HEK293T (cell line): ENCODE measurements around the gene BOD1.

Experiments used
- CTCF ChIA-PET: fragments of 350-600 bp; formaldehyde crosslinking; extraction: SDS; loops from one replicate; lab custom pipeline; 2021; ENCODE audit warnings: antibody characterized with exemption, inconsistent platforms; lab: Yijun Ruan, JAX
- POLR2A ChIA-PET: fragments of 350-600 bp; formaldehyde crosslinking; extraction: SDS; loops from one replicate; lab custom pipeline; 2020; ENCODE audit warnings: antibody characterized with exemption, inconsistent platforms; lab: Yijun Ruan, JAX
- DNase-seq: peaks from one replicate; pipeline ENCODE4 v3.0.0; 2012; ENCODE audit warnings: mixed read lengths; ENCODE audit errors: extremely low spot score
- ARNT ChIP-seq: fragments of 450-650 bp; IDR thresholded peaks from 2 replicates; pipeline ENCODE4 v1.6.1; 2017; ENCODE audit warnings: mild to moderate bottlenecking
- BHLHE40 ChIP-seq: fragments of 450-650 bp; IDR thresholded peaks from 2 replicates; pipeline ENCODE4 v1.6.1; 2016; ENCODE audit warnings: mild to moderate bottlenecking, moderate library complexity, borderline replicate concordance
- CTBP1 ChIP-seq: fragments of 450-650 bp; IDR thresholded peaks from 2 replicates; pipeline ENCODE4 v1.6.1; 2016; ENCODE audit warnings: borderline replicate concordance
- ELF4 ChIP-seq: fragments of 450-650 bp; IDR thresholded peaks from 2 replicates; pipeline ENCODE4 v1.6.1; 2017; ENCODE audit warnings: antibody characterized with exemption
- FOXA1 ChIP-seq: fragments of 450-650 bp; IDR thresholded peaks from 2 replicates; pipeline ENCODE4 v1.6.1; 2016; ENCODE audit warnings: mild to moderate bottlenecking
- FOXK2 ChIP-seq: fragments of 450-650 bp; IDR thresholded peaks from 2 replicates; pipeline ENCODE4 v1.6.1; 2016; ENCODE audit warnings: mild to moderate bottlenecking
- FOXM1 ChIP-seq: fragments of 450-650 bp; IDR thresholded peaks from 2 replicates; pipeline ENCODE4 v1.6.1; 2017; ENCODE audit warnings: mild to moderate bottlenecking, borderline replicate concordance
- HDGF ChIP-seq: fragments of 450-650 bp; IDR thresholded peaks from 2 replicates; pipeline ENCODE4 v1.6.1; 2017; ENCODE audit warnings: antibody characterized with exemption, borderline replicate concordance
- L3MBTL2 ChIP-seq: fragments of 450-650 bp; conservative IDR thresholded peaks from 2 replicates; pipeline ENCODE4 v1.6.1; 2016; ENCODE audit warnings: mild to moderate bottlenecking
- LEF1 ChIP-seq: fragments of 450-650 bp; IDR thresholded peaks from 2 replicates; pipeline ENCODE4 v1.6.1; 2017; ENCODE audit warnings: mild to moderate bottlenecking, borderline replicate concordance
- NFRKB ChIP-seq: fragments of 450-650 bp; IDR thresholded peaks from 2 replicates; pipeline ENCODE4 v1.6.1; 2016; ENCODE audit warnings: mild to moderate bottlenecking, moderate library complexity
- SP1 ChIP-seq: fragments of 450-650 bp; IDR thresholded peaks from 2 replicates; pipeline ENCODE4 v1.6.1; 2017
- SUZ12 ChIP-seq: fragments of 450-650 bp; IDR thresholded peaks from 2 replicates; pipeline ENCODE4 v1.6.1; 2016; ENCODE audit warnings: mild to moderate bottlenecking
- TARDBP ChIP-seq: fragments of 450-650 bp; IDR thresholded peaks from 2 replicates; pipeline ENCODE4 v1.6.1; 2016
- ZNF384 ChIP-seq: fragments of 450-650 bp; IDR thresholded peaks from 2 replicates; pipeline ENCODE4 v1.6.1; 2016
- TF ChIP-seq, protein P1 (sequence below): fragments of 450-650 bp; IDR thresholded peaks from 2 replicates; pipeline ENCODE4 v1.6.1; 2016

BOD1 gene

DNA sequence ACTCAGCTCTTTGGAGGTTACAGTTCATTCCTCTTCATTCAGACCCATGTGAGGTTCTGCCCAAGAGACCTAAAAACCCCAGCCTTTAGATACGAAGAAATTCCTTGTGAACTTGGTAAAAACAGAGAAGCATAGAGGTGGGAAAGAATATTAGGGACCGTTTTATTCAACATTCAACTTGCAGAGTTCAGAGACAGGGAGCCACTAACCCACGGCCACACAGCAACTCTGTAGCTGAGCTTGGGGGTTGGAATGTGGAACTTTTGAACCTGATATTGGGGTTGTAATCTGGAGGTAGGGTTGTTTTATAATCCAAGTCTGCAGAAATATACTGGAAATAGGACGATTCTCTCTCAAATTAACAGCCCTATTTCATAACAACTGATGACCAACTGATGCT lies 10.8 kb upstream of the BOD1 start:
- ChIA-PET CTCF (no interaction called here), POLR2A (no interaction called here)
- TF ChIP-seq HDGF, result no peak
- TF ChIP-seq CTBP1, result no peak
- TF ChIP-seq FOXA1, result no peak
- no peak for TF ChIP-seq SP1
- no peak for TF ChIP-seq ELF4
- TF ChIP-seq BHLHE40, result no peak
- no peak for TF ChIP-seq ZNF384
- TF ChIP-seq, protein P1, sequence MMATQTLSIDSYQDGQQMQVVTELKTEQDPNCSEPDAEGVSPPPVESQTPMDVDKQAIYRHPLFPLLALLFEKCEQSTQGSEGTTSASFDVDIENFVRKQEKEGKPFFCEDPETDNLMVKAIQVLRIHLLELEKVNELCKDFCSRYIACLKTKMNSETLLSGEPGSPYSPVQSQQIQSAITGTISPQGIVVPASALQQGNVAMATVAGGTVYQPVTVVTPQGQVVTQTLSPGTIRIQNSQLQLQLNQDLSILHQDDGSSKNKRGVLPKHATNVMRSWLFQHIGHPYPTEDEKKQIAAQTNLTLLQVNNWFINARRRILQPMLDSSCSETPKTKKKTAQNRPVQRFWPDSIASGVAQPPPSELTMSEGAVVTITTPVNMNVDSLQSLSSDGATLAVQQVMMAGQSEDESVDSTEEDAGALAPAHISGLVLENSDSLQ, result no peak
- TF ChIP-seq TARDBP, result no peak
- TF ChIP-seq FOXK2, result no peak
- DNase-seq, result no peak

DNA sequence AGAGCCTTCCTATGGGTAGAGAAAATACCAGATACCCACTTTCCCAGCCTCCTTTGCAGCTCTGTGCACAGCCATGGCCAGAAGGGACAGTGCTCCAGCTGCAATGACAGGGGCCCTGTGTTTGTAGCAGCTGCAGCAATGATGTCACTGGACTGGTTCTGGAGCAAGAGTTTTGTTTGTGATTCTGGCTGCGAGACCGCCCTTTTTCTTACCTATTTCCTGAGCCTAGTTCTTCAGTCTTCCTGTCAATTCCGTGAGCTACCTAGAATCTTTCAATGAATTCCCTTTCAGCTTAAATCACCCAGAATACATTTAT lies 10.0 kb upstream of the BOD1 start:
- TF ChIP-seq LEF1 (no peak), BHLHE40 (no peak), FOXK2 (no peak), L3MBTL2 (no peak), ELF4 (no peak), FOXM1 (no peak), FOXA1 (no peak), HDGF (no peak), SUZ12 (no peak), TARDBP (no peak), ZNF384 (no peak)
- TF ChIP-seq, protein P1, result no peak
- ChIA-PET POLR2A (no interaction called here), CTCF (no interaction called here)
- no peak for DNase-seq

DNA sequence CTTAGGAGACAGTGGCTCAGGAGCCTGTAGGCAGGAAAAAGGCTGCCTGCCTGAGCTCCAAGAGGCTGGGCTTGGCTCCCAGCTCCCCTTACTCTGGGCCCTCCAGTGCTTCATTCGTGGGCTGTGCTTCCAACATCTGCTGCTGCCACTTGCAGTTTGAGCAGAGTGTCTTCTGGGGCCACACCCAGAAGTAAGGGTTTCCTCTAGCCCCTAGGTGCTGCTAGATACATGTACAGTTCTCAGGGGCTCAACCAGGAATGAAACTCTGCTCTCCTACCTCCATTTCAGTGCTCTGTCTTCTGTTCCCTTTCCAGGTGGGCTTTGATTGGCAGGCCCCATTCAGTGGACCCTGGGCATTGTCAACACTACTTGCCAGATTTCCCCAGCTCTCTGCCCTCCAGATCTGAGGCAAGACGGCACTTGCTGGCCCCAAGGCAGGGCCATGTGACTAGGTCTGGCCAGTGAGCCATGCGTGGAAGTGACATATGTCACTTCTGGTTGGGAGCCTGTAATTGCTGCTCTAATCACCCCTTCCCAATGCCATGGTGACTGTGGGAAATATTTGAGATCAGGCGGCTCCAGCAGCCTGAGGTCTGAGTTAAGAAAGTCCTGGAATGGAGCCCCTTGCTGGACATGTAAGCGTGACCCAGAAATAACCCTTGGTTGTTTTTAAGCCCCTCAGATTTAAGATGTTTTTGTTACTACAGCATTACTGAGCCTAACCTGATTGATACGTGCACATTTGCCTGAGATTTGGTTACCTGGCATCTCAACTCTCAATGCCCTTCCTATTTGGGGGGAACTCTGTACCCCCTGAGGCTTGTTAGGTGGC lies 9.4 kb upstream of the BOD1 start:
- POLR2A ChIA-PET, result interaction anchor here (0.9 kb wide), 1 partner anchor 359 kb away, joined by 3 read pairs; no protein-coding TSS in a partner anchor
- CTCF ChIA-PET, result no interaction called here
- no peak for DNase-seq
- TF ChIP-seq SUZ12 (no peak), HDGF (no peak), TARDBP (no peak), LEF1 (no peak), FOXK2 (no peak), CTBP1 (no peak), L3MBTL2 (no peak), ELF4 (no peak), SP1 (no peak), NFRKB (no peak), FOXA1 (no peak), FOXM1 (no peak), BHLHE40 (no peak), ARNT (no peak)
- TF ChIP-seq, protein P1, result no peak

DNA sequence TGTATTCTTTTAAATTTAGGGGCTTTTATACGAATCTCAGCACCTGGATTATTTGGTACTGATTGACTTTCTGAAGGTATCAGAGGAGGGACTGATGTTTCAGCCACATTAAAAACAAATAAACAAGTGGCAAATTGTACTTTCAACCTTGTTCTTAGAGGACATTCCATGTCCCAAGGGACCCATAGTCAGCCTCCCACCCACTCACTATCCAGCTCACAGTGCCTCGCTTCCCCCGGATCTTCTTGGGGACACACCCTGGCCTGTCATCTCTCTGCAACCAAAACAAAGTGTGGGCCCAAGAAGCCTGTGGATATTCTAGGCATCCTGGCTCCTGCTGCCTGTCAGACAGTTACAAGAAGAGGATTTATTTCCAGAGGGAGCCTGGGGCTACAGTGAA lies 8.8 kb upstream of the BOD1 start:
- ChIA-PET CTCF (no interaction called here), POLR2A (interaction anchor here (0.9 kb wide), 1 partner anchor 360 kb away, joined by 3 read pairs; no protein-coding TSS in a partner anchor)
- TF ChIP-seq FOXM1, result no peak
- no peak for TF ChIP-seq SUZ12
- TF ChIP-seq ARNT, result no peak
- no peak for TF ChIP-seq ELF4
- TF ChIP-seq ZNF384, result no peak
- no peak for TF ChIP-seq BHLHE40
- no peak for TF ChIP-seq TARDBP
- no peak for TF ChIP-seq FOXK2
- no peak for TF ChIP-seq SP1
- TF ChIP-seq FOXA1, result no peak
- no peak for DNase-seq

DNA sequence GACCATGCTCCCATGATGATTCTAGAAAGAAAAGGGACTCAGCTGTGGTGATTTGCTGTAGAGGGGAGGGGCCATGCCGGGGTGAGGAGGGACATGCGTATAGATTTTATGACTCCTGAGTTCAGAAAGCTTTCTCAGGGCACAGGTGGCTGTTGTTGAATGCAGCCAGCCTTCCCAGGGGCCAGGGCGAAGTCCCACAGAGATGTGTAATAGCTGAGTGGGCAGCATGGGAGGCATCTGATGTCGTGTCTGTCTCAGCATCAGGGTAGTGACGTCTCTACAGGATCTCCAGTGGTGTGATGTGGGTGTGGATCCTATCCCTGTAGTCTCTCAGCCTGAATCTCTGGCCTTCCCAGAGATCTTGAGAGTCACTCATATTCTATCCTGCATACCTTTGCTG lies 7.8 kb upstream of the BOD1 start:
- ChIA-PET CTCF (no interaction called here), POLR2A (no interaction called here)
- TF ChIP-seq L3MBTL2, result no peak
- no peak for TF ChIP-seq LEF1
- TF ChIP-seq ELF4, result no peak
- no peak for TF ChIP-seq NFRKB
- TF ChIP-seq ZNF384, result no peak
- no peak for TF ChIP-seq FOXK2
- no peak for TF ChIP-seq BHLHE40
- no peak for TF ChIP-seq HDGF
- no peak for TF ChIP-seq SP1
- TF ChIP-seq, protein P1, result no peak
- no peak for TF ChIP-seq SUZ12
- no peak for TF ChIP-seq FOXM1
- TF ChIP-seq ARNT, result no peak
- no peak for TF ChIP-seq TARDBP
- TF ChIP-seq FOXA1, result no peak
- TF ChIP-seq CTBP1, result no peak
- no peak for DNase-seq
